GM12874 (cell line): ENCODE measurements around the gene TCIRG1.

ENCODE experiments used
- CTCF ChIP-seq: IDR thresholded peaks from 2 replicates; pipeline ENCODE4 v1.5.1; 2011; ENCODE audit warnings: low read depth, mild to moderate bottlenecking, control low read depth, low read length, moderate library complexity; ENCODE audit not compliant: insufficient read depth

Gene TCIRG1

GRCh38 chr11:68080860-68081259 is 42.0 kb downstream of the TCIRG1 start:
- no peak for TF ChIP-seq CTCF

GRCh38 chr11:68081691-68082090 is 42.9 kb downstream of the TCIRG1 start:
- no peak for TF ChIP-seq CTCF

DNA sequence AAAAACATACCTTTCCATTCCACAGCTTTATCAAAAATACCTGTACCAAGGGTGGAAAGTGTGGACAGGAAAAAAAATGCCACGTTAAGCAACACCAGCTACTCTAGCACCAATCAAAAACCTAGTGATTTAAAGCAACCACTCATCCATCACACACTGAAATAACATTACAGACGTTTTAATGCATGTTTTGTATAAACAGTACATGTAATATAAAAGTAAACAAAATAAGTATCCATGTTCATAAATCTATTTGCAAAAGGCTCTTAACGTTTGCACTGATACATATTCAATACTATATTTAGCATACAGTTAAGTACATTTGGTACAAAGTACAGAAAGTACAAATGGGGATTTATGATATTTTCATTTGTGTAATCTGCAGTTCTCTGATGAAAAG is 43.7 kb downstream of the TCIRG1 start:
- TF ChIP-seq CTCF = no peak

DNA sequence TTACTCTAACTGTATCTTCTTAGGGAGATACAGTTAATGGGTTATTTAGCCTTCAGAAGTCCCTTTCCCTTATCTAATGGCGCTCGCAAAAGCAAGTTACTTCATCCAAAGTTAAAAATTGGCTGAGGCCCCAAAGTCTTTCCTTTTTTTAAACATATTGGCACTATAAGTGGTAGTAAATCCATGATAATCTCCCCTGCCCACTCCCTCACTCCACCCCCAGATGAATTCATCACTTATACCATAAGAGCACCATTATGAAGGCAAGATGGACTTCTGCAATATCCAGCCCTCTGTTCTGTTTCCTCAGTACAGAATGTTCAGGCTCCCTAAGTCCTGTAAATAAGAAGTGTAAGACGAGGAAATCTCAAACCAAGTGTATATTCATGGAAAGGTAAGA is 44.7 kb downstream of the TCIRG1 start:
- TF ChIP-seq CTCF = no peak

DNA sequence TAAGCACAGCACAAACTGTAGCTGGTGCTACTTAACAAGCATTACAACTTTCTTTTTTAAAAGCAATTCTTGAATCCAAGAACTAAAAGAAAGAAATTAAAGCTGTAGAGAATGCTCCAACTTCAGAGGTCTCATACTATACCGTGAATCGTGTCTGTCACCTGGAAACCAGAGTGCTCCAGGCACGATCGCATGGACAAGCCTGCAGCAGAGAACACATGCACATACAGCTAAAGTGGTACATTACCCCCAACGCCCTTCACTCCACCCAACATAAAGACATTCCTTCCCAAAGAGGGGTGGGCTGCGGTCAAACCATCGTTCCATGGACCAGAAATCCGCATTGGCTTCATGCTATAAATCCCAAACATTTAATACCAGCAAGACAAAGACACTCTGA is 50.9 kb downstream of the TCIRG1 start:
- no peak for TF ChIP-seq CTCF

DNA sequence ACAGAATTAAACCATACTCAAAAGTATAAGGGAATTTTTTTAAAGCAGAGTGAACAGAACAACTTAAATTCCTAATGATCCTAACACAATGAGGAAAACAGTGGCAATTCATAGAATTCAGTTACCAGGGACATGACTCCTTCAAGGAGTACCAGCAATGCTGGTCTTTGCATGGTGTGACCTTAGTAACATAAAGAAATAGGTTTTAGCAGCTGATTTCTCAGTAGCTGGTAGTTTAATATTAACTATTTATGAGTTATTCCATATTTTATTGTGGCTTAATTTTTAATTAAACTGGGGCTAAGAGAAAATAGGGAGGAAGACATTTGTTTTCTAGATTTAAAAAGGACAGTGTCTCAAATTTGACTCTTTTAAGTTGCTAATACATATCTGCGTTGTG is 51.5 kb downstream of the TCIRG1 start:
- no peak for TF ChIP-seq CTCF

DNA sequence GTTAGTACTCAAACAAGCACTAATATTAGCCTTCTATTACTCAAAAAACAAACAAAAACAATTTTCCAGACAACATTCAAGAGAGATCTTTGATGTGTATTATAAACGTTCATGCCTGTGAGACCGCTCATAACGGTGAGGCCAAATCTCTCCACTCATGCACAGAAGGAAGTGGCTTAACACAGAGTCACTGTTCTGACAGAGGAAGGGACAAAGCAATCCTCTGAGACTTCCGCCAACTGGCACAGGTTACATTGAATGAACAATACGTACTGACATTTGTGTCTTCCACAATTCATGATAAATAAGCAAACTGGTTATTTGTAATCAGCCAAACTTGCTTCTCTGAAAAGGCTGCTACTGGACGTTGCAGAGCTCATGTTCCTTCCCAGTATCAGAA is 51.9 kb downstream of the TCIRG1 start:
- TF ChIP-seq CTCF = no peak

- TF ChIP-seq CTCF = no peak
These were observed 53.6 kb downstream of the TCIRG1 start for GRCh38 chr11:68092411-68092810.
